Ishikawa (cell line): ENCODE results near the gene ZNF804A.

Source experiments
- CEBPB ChIP-seq: IDR thresholded peaks from 2 replicates; pipeline ENCODE4 v1.6.1; 2012
- CREB1 ChIP-seq: IDR thresholded peaks from 2 replicates; pipeline ENCODE4 v1.6.1; 2012; ENCODE audit warnings: low read depth
- EGR1 ChIP-seq: IDR thresholded peaks from 2 replicates; pipeline ENCODE4 v1.6.1; 2012
- EP300 ChIP-seq: IDR thresholded peaks from 2 replicates; pipeline ENCODE4 v1.6.1; 2012; ENCODE audit warnings: borderline replicate concordance
- FOXM1 ChIP-seq: IDR thresholded peaks from 2 replicates; pipeline ENCODE4 v1.6.1; 2012; ENCODE audit warnings: low read depth, borderline replicate concordance
- NFIC ChIP-seq: IDR thresholded peaks from 2 replicates; pipeline ENCODE4 v1.6.1; 2012
- RAD21 ChIP-seq: IDR thresholded peaks from 2 replicates; pipeline ENCODE4 v1.6.1; 2012; ENCODE audit warnings: low read depth
- REST ChIP-seq: IDR thresholded peaks from 2 replicates; pipeline ENCODE4 v1.6.1; 2012; ENCODE audit warnings: low read depth, mild to moderate bottlenecking
- TAF1 ChIP-seq: IDR thresholded peaks from 2 replicates; pipeline ENCODE4 v1.6.1; 2012; ENCODE audit warnings: low read depth, mild to moderate bottlenecking
- TCF12 ChIP-seq: IDR thresholded peaks from 2 replicates; pipeline ENCODE4 v1.6.1; 2012; ENCODE audit warnings: low read depth
- TEAD4 ChIP-seq: IDR thresholded peaks from 2 replicates; pipeline ENCODE4 v1.6.1; 2012
- YY1 ChIP-seq: IDR thresholded peaks from 2 replicates; pipeline ENCODE4 v1.6.1; 2012; ENCODE audit warnings: low read depth
- ZBTB7A ChIP-seq: IDR thresholded peaks from 2 replicates; pipeline ENCODE4 v1.6.1; 2012; ENCODE audit warnings: low read depth
- TF ChIP-seq, protein P1 (sequence below): IDR thresholded peaks from 2 replicates; pipeline ENCODE4 v1.6.1; 2012
- TF ChIP-seq, protein P2 (sequence below): IDR thresholded peaks from 2 replicates; pipeline ENCODE4 v1.6.1; 2012

The ZNF804A gene

DNA sequence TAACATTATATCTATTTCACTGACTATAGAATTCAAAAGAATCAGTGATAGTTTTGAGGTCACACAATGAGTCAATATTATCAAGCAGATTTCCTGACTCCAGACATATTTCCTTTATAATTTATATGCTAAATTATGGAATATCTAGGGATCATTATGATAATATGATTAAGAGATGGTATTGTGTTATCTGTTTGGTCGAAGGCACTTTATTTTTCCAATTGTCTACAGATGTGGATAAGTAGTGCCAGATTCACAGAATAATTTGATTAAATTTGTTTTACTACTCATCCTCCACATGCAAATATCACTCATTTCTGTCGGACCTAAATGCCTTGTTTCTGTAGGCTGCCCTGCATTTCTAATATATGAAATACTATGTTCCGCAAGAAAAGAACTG is 4.4 kb downstream of the ZNF804A start:
- TF ChIP-seq RAD21 (no peak), YY1 (no peak)
- TF ChIP-seq, protein P1, sequence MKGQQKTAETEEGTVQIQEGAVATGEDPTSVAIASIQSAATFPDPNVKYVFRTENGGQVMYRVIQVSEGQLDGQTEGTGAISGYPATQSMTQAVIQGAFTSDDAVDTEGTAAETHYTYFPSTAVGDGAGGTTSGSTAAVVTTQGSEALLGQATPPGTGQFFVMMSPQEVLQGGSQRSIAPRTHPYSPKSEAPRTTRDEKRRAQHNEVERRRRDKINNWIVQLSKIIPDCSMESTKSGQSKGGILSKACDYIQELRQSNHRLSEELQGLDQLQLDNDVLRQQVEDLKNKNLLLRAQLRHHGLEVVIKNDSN: no peak

DNA sequence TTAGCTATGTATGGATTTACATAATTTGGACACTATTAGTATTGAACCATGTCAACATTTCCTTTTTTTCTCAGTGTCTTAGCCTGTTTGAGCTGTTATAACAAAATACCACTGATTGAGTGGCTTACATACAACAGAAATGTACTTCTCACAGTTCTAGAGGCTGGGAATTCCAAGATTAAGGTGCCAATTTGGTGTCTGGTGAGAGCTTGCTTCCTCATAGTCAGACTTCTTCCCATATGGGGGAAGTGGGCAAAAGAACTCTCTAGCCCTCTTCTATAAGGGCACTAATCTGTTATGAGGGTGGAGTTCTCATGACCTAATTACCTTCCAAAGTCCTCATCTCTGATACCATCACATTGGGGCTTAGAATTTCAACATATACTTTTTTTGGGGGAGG is 12.6 kb downstream of the ZNF804A start:
- TF ChIP-seq REST (no peak), CREB1 (no peak), EP300 (no peak), CEBPB (no peak), TAF1 (no peak), FOXM1 (no peak), EGR1 (no peak), NFIC (no peak), TCF12 (no peak), YY1 (no peak), TEAD4 (no peak), RAD21 (no peak), ZBTB7A (no peak)
- TF ChIP-seq, protein P1: no peak
- TF ChIP-seq, protein P2, sequence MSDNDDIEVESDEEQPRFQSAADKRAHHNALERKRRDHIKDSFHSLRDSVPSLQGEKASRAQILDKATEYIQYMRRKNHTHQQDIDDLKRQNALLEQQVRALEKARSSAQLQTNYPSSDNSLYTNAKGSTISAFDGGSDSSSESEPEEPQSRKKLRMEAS: no peak

- TF ChIP-seq TCF12 (no peak), RAD21 (peak; percentile 62), ZBTB7A (no peak), TEAD4 (no peak), CEBPB (no peak), TAF1 (no peak)
- TF ChIP-seq, protein P1: no peak
These were observed 13.2 kb downstream of the ZNF804A start for GRCh38 chr2:184611361-184612085.

DNA sequence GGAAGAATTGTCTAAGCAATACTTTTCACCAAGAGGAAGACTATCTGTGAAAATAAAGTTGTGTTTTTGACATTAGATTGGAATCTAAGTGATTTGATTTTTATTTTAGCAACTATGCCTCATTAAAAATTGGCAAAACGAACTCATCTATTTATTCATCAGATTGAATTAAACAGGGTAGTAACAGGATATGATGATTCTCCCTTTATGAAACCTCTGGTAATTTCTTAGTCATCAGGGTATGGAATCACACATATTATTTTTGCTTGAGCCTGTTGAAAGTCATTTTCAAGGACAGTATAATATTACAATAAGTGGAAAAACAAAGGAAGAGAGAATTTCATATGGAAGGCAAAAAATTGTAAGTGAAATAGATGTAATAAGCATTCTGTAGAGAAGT is 22.0 kb downstream of the ZNF804A start:
- TF ChIP-seq CEBPB: no peak
- TF ChIP-seq, protein P2: no peak
- TF ChIP-seq TCF12: no peak
- TF ChIP-seq NFIC: no peak
- no peak for TF ChIP-seq REST
- TF ChIP-seq RAD21: no peak
- TF ChIP-seq, protein P1: no peak
- TF ChIP-seq TEAD4: no peak
- no peak for TF ChIP-seq FOXM1
- no peak for TF ChIP-seq ZBTB7A
- no peak for TF ChIP-seq CREB1
- no peak for TF ChIP-seq TAF1
- TF ChIP-seq EGR1: no peak
- no peak for TF ChIP-seq EP300
- TF ChIP-seq YY1: no peak

- TF ChIP-seq, protein P1: no peak
- no peak for TF ChIP-seq TEAD4
- TF ChIP-seq TAF1: no peak
- no peak for TF ChIP-seq TCF12
- TF ChIP-seq, protein P2: no peak
- no peak for TF ChIP-seq REST
- no peak for TF ChIP-seq ZBTB7A
- no peak for TF ChIP-seq FOXM1
These were observed 26.0 kb downstream of the ZNF804A start for GRCh38 chr2:184624311-184624710.
